Nephron (organoid): ENCODE results near the gene ACKR2.
A peak's percentile ranks its signal among the peaks of the same experiment; 100 is the strongest.

ENCODE experiments used
- H3K27ac Mint-ChIP-seq, 3 experiments: 2 replicates each; pipeline ENCODE4 v1.8.0; 2020; ENCODE audit warnings: mixed read lengths in 3 of 3, mild to moderate bottlenecking in 2 of 3, moderate library complexity in 1 of 3
- H3K27me3 Mint-ChIP-seq: 2 replicates; pipeline ENCODE4 v1.8.0; 2021; ENCODE audit warnings: low read depth, mild to moderate bottlenecking, moderate library complexity, mixed read lengths
- H3K36me3 Mint-ChIP-seq: 2 replicates; pipeline ENCODE4 v1.8.0; 2020; ENCODE audit warnings: low read depth, mixed read lengths
- H3K4me1 Mint-ChIP-seq: 2 replicates; pipeline ENCODE4 v1.8.0; 2020; ENCODE audit warnings: mixed read lengths
- H3K4me3 Mint-ChIP-seq, 3 experiments: 2 replicates each; pipeline ENCODE4 v1.8.0; 2020; ENCODE audit warnings: mild to moderate bottlenecking in 3 of 3, mixed read lengths in 3 of 3, moderate library complexity in 2 of 3
- H3K9me3 Mint-ChIP-seq: 2 replicates; pipeline ENCODE4 v1.8.0; 2020; ENCODE audit warnings: mixed read lengths
- CTCF ChIP-seq, 3 experiments: fragments of 200-600 bp; sonication (generic); IDR thresholded peaks; one replicate each; pipeline ENCODE4 v1.5.0; 2021; ENCODE audit warnings: antibody characterized with exemption in 3 of 3; ENCODE audit not compliant: unreplicated experiment in 3 of 3

Gene ACKR2

GRCh38 chr3:42780398-42780797 is 28.8 kb upstream of the ACKR2 start:
- H3K9me3 Mint-ChIP-seq = no peaks in the 10 kb centered on the region
- H3K27me3 Mint-ChIP-seq = no peaks in the 10 kb centered on the region
- TF ChIP-seq CTCF (IDR thresholded peaks at IDR 0.05; ENCODE audit: unreplicated experiment in 3 of 3) = no peak
- peaks cover 11% of the 10 kb centered on the region for H3K36me3 Mint-ChIP-seq
- H3K4me3 Mint-ChIP-seq = no peak overlapping the region
- peak overlapping the region; percentile 76 to 81 (median 76) for H3K27ac Mint-ChIP-seq
- H3K4me1 Mint-ChIP-seq = peaks cover 5% of the 10 kb centered on the region

- peak; percentile 74 to 83 (median 76) for TF ChIP-seq CTCF (IDR thresholded peaks at IDR 0.05; ENCODE audit: unreplicated experiment in 3 of 3)
- no peaks in the 10 kb centered on the region for H3K27me3 Mint-ChIP-seq
- H3K36me3 Mint-ChIP-seq = peaks cover 18% of the 10 kb centered on the region
- peaks cover 5% of the 10 kb centered on the region for H3K4me1 Mint-ChIP-seq
- peak overlapping the region; percentile 76 to 81 (median 76) for H3K27ac Mint-ChIP-seq
- no peaks in the 10 kb centered on the region for H3K9me3 Mint-ChIP-seq
- no peak overlapping the region for H3K4me3 Mint-ChIP-seq
These were observed 28.1 kb upstream of the ACKR2 start for GRCh38 chr3:42780892-42781700.

- no peaks in the 10 kb centered on the region for H3K4me1 Mint-ChIP-seq
- H3K9me3 Mint-ChIP-seq = no peaks in the 10 kb centered on the region
- H3K36me3 Mint-ChIP-seq = peaks cover 43% of the 10 kb centered on the region
- TF ChIP-seq CTCF (IDR thresholded peaks at IDR 0.05; ENCODE audit: unreplicated experiment in 3 of 3) = no peak
- H3K4me3 Mint-ChIP-seq = no peak overlapping the region
- H3K27ac Mint-ChIP-seq = no peak overlapping the region
- H3K27me3 Mint-ChIP-seq = no peaks in the 10 kb centered on the region
These were observed 23.0 kb upstream of the ACKR2 start for GRCh38 chr3:42786212-42786611.

GRCh38 chr3:42786631-42787030 is 22.6 kb upstream of the ACKR2 start:
- Mint-ChIP-seq H3K36me3 (peaks cover 45% of the 10 kb centered on the region), H3K4me1 (no peaks in the 10 kb centered on the region), H3K27ac (no peak overlapping the region), H3K27me3 (no peaks in the 10 kb centered on the region), H3K9me3 (no peaks in the 10 kb centered on the region), H3K4me3 (no peak overlapping the region)
- no peak for TF ChIP-seq CTCF (IDR thresholded peaks at IDR 0.05; ENCODE audit: unreplicated experiment in 3 of 3)

- no peak overlapping the region for H3K27ac Mint-ChIP-seq
- no peaks in the 10 kb centered on the region for H3K9me3 Mint-ChIP-seq
- H3K27me3 Mint-ChIP-seq = no peaks in the 10 kb centered on the region
- H3K36me3 Mint-ChIP-seq = peaks cover 53% of the 10 kb centered on the region
- H3K4me3 Mint-ChIP-seq = no peak overlapping the region
- no peak for TF ChIP-seq CTCF (IDR thresholded peaks at IDR 0.05; ENCODE audit: unreplicated experiment in 3 of 3)
- no peaks in the 10 kb centered on the region for H3K4me1 Mint-ChIP-seq
These were observed 18.5 kb upstream of the ACKR2 start for GRCh38 chr3:42790714-42791229.
